Suppressor macrophage treated with lipopolysaccharide for 4 hours (primary cell): Measurements from ENCODE around the gene CRAMP1.
A peak's percentile ranks its signal among the peaks of the same experiment; 100 is the strongest.

ENCODE experiments used
- DNase-seq: peaks from one replicate; pipeline ENCODE4 v3.0.0-alpha.2; 2020

The CRAMP1 gene

GRCh38 chr16:1657841-1658240, 45.7 kb downstream of the CRAMP1 start:
- DNase-seq, result no peak

- no peak for DNase-seq
Observed at GRCh38 chr16:1659031-1659430, 46.9 kb downstream of the CRAMP1 start.

GRCh38 chr16:1661826-1662225, 49.7 kb downstream of the CRAMP1 start:
- DNase-seq, result no peak

- no peak for DNase-seq
Observed at GRCh38 chr16:1662543-1662942, 50.4 kb downstream of the CRAMP1 start.

- no peak for DNase-seq
Observed at GRCh38 chr16:1665829-1666228, 53.7 kb downstream of the CRAMP1 start.

- DNase-seq, result no peak
Observed at GRCh38 chr16:1666316-1666715, 54.2 kb downstream of the CRAMP1 start.

GRCh38 chr16:1667271-1667670, 55.1 kb downstream of the CRAMP1 start:
- DNase-seq, result no peak

GRCh38 chr16:1667916-1668315, 55.8 kb downstream of the CRAMP1 start:
- DNase-seq, result no peak

- DNase-seq, result no peak
Observed at GRCh38 chr16:1668612-1669319, 56.6 kb downstream of the CRAMP1 start.

GRCh38 chr16:1669698-1670097, 57.5 kb downstream of the CRAMP1 start:
- no peak for DNase-seq

GRCh38 chr16:1670371-1670770, 58.2 kb downstream of the CRAMP1 start:
- no peak for DNase-seq

GRCh38 chr16:1670866-1671265, 58.7 kb downstream of the CRAMP1 start:
- no peak for DNase-seq

- no peak for DNase-seq
Observed at GRCh38 chr16:1673424-1674151, 61.4 kb downstream of the CRAMP1 start.

- DNase-seq, result no peak
Observed at GRCh38 chr16:1674306-1674705, 62.1 kb downstream of the CRAMP1 start.

- DNase-seq, result no peak
Observed at GRCh38 chr16:1674751-1675664, 62.8 kb downstream of the CRAMP1 start.

- DNase-seq, result no peak
Observed at GRCh38 chr16:1676661-1677060, 64.5 kb downstream of the CRAMP1 start.

GRCh38 chr16:1677339-1677738, 65.2 kb downstream of the CRAMP1 start:
- DNase-seq, result no peak

- peak; percentile 98 for DNase-seq
Observed at GRCh38 chr16:1677942-1678499, 65.9 kb downstream of the CRAMP1 start, which contains the start of gene JPT2. Gene JPT2, plus strand, starts transcription at chr16:1678279. Its CDS starts 34 bp downstream, at chr16:1678313.

- peak; percentile 25 for DNase-seq
Observed at GRCh38 chr16:1678500-1679098, 66.4 kb downstream of the CRAMP1 start.

- DNase-seq, result no peak
Observed at GRCh38 chr16:1680361-1680760, 68.2 kb downstream of the CRAMP1 start.

- no peak for DNase-seq
Observed at GRCh38 chr16:1681032-1681431, 68.9 kb downstream of the CRAMP1 start.
